AG09319 (cell line): ENCODE measurements around the gene TMEM59L.

Experiments used
- DNase-seq: peaks from one replicate; pipeline ENCODE4 v3.0.0-alpha.2; 2010; ENCODE audit warnings: low read depth; ENCODE audit errors: extremely low read depth
- CTCF ChIP-seq: IDR thresholded peaks from 2 replicates; pipeline ENCODE4 v1.5.1; 2011; ENCODE audit warnings: low read depth, mild to moderate bottlenecking, inconsistent platforms, low read length, moderate library complexity

TMEM59L gene

DNA sequence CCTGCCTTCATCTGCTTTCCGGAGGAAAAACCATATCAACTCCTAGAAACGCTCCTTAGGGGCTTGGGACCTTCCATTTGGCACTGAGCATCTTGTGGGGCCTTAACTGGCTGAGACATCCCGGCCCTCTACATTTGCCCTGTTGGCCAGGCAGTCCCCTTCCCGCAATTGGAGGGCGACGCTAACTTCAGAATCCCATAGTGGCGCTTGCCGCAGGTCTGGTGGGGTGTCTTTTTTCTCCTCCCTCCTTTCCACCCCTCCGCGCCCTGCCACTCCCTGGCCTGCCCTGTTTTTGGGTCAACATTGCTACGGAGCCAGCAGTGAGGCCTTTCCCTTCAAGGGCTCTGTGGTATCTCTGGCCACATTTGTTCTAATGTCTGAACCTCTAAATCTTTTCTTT lies 57.2 kb downstream of the TMEM59L start:
- no peak for TF ChIP-seq CTCF

DNA sequence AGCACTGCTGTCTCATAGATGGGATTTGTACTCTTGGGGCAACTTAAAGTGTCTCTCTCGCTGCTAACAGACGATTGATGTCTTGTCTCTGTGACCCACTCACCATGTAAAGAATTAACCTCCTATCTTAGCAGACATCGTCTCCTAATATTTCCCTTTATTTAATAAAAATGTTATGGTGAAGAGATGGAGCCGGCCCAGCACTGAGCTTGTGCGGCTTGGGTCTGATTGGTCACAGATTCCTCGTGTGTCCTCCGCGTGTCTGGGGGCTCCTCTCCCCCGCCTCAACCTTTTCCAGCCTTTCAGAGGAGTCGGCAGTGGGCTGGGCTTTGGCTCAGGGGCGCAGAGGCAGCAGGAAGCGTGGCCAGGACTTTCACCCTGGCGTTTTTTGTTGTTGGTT lies 57.6 kb downstream of the TMEM59L start:
- TF ChIP-seq CTCF: no peak
- no peak for DNase-seq

More for the DNA sequence above, 57.2 kb downstream of the TMEM59L start:
- no peak for DNase-seq
